Lower lobe of right lung (tissue), 2 donors: Measurements from ENCODE around the gene ABRACL. TPM values are rescaled to one million over a fixed set of nuclear protein-coding genes. Genes with fewer than 3 reads are reported as not detected.

Source experiments
- ATAC-seq, 2 donors: fragments of 200-7000 bp; cut with Tn5 transposase; one replicate each; pipeline ENCODE4 v1.9.1; 2020 to 2022; ENCODE audit warnings: mild to moderate bottlenecking in 2 of 2, moderate library complexity in 2 of 2
- DNase-seq: peaks from one replicate; pipeline ENCODE4 v3.0.0-alpha.2; 2020
- H3K27ac ChIP-seq: fragments of 200-600 bp; one replicate; pipeline ENCODE4 v1.8.0; 2022
- H3K27me3 ChIP-seq: fragments of 200-600 bp; one replicate; pipeline ENCODE4 v1.8.0; 2022; ENCODE audit warnings: low read depth
- H3K36me3 ChIP-seq: fragments of 200-600 bp; one replicate; pipeline ENCODE4 v1.8.0; 2022; ENCODE audit warnings: mild to moderate bottlenecking
- H3K4me1 ChIP-seq: fragments of 200-600 bp; one replicate; pipeline ENCODE4 v1.8.0; 2022
- H3K4me3 ChIP-seq: fragments of 200-600 bp; one replicate; pipeline ENCODE4 v1.8.0; 2022; ENCODE audit warnings: mild to moderate bottlenecking
- H3K9me3 ChIP-seq: fragments of 200-600 bp; one replicate; pipeline ENCODE4 v1.8.0; 2022
- CTCF ChIP-seq: fragments of 200-600 bp; IDR thresholded peaks from one replicate; pipeline ENCODE4 v1.8.0; 2022; ENCODE audit warnings: antibody characterized with exemption, mild to moderate bottlenecking
- intact Hi-C: fragments of 100-400 bp; cut with DNase I; formaldehyde crosslinking; loops from one replicate; pipeline ENCODE4 v1.11.0; 2022
- total RNA-seq: library from RNA; stranded (reverse); fragmentation: NEBNext Ultra II Directional; extraction: Animal tissue kit (Norgen Biotek cat#: 25700); gene quantifications from one replicate; pipeline ENCODE4 v1.2.1, GENCODE V29; 2021
- donor health status: DM: no; HTN: yes; CAD: no; lungs with severe emphysema.

ABRACL gene
- total RNA-seq, 1 donor from 2014 or later: 42.4 TPM

DNA sequence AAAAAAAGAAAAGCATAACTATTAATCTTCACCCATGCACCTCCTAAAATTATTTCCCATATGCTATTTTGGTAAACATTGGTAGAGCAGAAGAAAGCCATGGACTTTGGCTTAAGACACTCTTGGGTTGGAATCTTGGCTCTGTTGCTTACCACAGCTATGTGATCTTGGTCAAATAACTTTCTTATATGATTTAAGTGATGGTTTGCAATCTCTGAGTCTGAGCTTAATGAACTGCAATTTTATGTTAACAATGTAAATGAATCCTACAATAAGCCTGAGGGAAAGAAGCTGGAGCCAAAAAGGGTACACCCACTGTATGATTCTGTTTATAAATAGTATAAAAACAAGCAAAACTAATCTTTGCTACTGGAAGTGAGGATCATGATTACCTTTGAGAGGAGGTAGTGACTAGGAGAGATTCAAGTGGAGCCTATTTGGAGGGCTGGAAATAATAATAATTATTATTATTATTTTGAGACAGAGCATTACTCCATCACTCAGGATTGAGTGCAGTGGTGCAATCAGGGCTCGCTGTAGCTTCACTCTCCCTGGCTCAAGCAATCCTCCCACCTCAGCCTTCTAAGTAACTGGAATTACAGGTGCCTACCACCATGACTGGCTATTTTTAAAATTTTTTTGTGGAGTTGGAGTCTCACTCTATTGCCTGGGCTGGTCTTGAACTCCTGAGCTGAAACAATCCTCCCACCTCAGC lies 34.5 kb downstream of the ABRACL start:
- TF ChIP-seq CTCF: no peak
- Histone ChIP-seq H3K27ac (no peak overlapping the region), H3K9me3 (no peaks in the 10 kb centered on the region), H3K36me3 (no peaks in the 10 kb centered on the region), H3K27me3 (no peaks in the 10 kb centered on the region), H3K4me1 (no peaks in the 10 kb centered on the region), H3K4me3 (no peak overlapping the region)
- no peak for DNase-seq
- intact Hi-C loops: no loop called here
- ATAC-seq: no peak

- no peak for ATAC-seq
- Histone ChIP-seq H3K27ac (no peak overlapping the region), H3K9me3 (no peaks in the 10 kb centered on the region), H3K4me1 (no peaks in the 10 kb centered on the region), H3K36me3 (no peaks in the 10 kb centered on the region), H3K4me3 (no peak overlapping the region), H3K27me3 (no peaks in the 10 kb centered on the region)
- intact Hi-C loops: no loop called here
- no peak for TF ChIP-seq CTCF
- DNase-seq: no peak
Observed at GRCh38 chr6:139064981-139065665, 36.6 kb downstream of the ABRACL start.

- no peak for DNase-seq
- no peaks in the 10 kb centered on the region for H3K4me1 ChIP-seq
- intact Hi-C loops: no loop called here
- no peak for TF ChIP-seq CTCF
- H3K4me3 ChIP-seq: no peak overlapping the region
- no peaks in the 10 kb centered on the region for H3K36me3 ChIP-seq
- no peak for ATAC-seq
- H3K9me3 ChIP-seq: no peaks in the 10 kb centered on the region
- no peaks in the 10 kb centered on the region for H3K27me3 ChIP-seq
- no peak overlapping the region for H3K27ac ChIP-seq
Observed at GRCh38 chr6:139066080-139066479, 37.5 kb downstream of the ABRACL start.

- intact Hi-C loops: no loop called here
- ATAC-seq: no peak
- no peak overlapping the region for H3K4me3 ChIP-seq
Observed at GRCh38 chr6:139068846-139069245, 40.3 kb downstream of the ABRACL start.

DNA sequence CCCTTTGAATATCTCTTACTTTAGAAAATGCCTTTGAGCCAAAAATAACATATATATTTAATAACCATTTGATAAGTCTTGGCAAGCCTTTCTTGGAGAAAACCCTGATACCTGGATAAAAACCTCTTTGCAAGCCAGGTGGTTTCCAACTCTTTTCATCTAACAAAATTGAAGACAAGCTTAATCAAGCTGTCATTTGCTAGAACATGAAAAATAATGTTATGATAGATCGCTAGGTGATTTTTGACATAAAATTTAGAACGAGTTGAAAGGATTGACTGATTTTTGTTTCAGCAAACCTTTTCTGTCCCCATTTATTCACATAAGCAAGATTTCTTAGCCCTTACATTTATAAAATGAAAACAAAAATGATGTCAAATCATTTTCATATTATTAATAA lies 44.6 kb downstream of the ABRACL start:
- no peaks in the 10 kb centered on the region for H3K27me3 ChIP-seq
- DNase-seq: no peak
- ATAC-seq: no peak
- H3K4me1 ChIP-seq: no peaks in the 10 kb centered on the region
- H3K4me3 ChIP-seq: no peak overlapping the region
- no peak for TF ChIP-seq CTCF
- H3K36me3 ChIP-seq: no peaks in the 10 kb centered on the region
- no peaks in the 10 kb centered on the region for H3K9me3 ChIP-seq
- intact Hi-C loops: no loop called here
- H3K27ac ChIP-seq: no peak overlapping the region

More at GRCh38 chr6:139068846-139069245, 40.3 kb downstream of the ABRACL start:
- DNase-seq: no peak
- no peak for TF ChIP-seq CTCF
- no peaks in the 10 kb centered on the region for H3K36me3 ChIP-seq
- no peaks in the 10 kb centered on the region for H3K9me3 ChIP-seq
- no peak overlapping the region for H3K27ac ChIP-seq
- H3K27me3 ChIP-seq: no peaks in the 10 kb centered on the region
- no peaks in the 10 kb centered on the region for H3K4me1 ChIP-seq
